ENCODE measurements around the gene OR4C15.

Gene OR4C15

DNA sequence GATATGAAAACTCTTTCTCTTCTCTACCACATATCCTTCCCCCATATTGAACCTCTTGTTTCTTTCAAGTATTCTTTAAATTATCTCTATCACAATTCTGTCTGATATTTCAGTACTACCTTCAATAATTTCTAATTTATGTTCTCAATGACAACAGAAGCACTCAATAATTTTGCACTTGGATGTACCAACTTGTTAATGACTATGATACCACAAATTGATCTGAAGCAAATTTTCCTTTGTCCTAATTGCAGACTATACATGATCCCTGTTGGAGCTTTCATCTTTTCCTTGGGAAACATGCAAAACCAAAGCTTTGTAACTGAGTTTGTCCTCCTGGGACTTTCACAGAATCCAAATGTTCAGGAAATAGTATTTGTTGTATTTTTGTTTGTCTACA is at the start of gene OR4C15:
TSS of gene OR4C15 (plus strand) at position 301 of the 400 bp plus-strand sequence. CDS start at position 301, 0 bp downstream.
- no peak for DNase-seq

- DNase-seq = no peak
Observed at GRCh38 chr11:55571828-55572227, 17.6 kb downstream of the OR4C15 start, which contains the start of gene OR4C16. Gene OR4C16 (plus strand): TSS chr11:55572128. CDS start chr11:55572128, 0 bp downstream.

GRCh38 chr11:55572548-55572947 is 18.3 kb downstream of the OR4C15 start:
- no peak for DNase-seq
